Smooth muscle cell (in vitro differentiated cells): ENCODE measurements around the gene ZNF888. TPM values are rescaled to one million over a fixed set of nuclear protein-coding genes. Genes with fewer than 3 reads are reported as not detected.
"Not testable (repeated sequence)": the region's sequence is repeated elsewhere in the genome, so short reads cannot be mapped to it uniquely, and the experiment has no call there.

Source experiments
- DNase-seq: peaks from one replicate; lab custom pipeline; 2025; ENCODE audit not compliant: unreplicated experiment; lab: John Stamatoyannopoulos, UW
- H2AFZ ChIP-seq: fragments of 200-600 bp; sonication (generic); 2 replicates; pipeline ENCODE4 v1.6.0; 2016; ENCODE audit warnings: antibody characterized with exemption, low read depth, mild to moderate bottlenecking
- H3F3A ChIP-seq: fragments of 200-600 bp; sonication (generic); 2 replicates; pipeline ENCODE4 v1.6.0; 2017; ENCODE audit warnings: antibody characterized with exemption, low read depth
- H3K27ac ChIP-seq: fragments of 200-600 bp; sonication (generic); 2 replicates; pipeline ENCODE4 v1.5.1; 2016; ENCODE audit warnings: low read depth, mild to moderate bottlenecking
- H3K27me3 ChIP-seq: fragments of 200-600 bp; sonication (generic); 2 replicates; pipeline ENCODE4 v1.6.1; 2016; ENCODE audit warnings: low read depth, mild to moderate bottlenecking
- H3K36me3 ChIP-seq: fragments of 200-600 bp; sonication (generic); 2 replicates; pipeline ENCODE4 v1.5.1; 2016; ENCODE audit warnings: low read depth
- H3K4me1 ChIP-seq: fragments of 200-600 bp; sonication (generic); 2 replicates; pipeline ENCODE4 v1.5.1; 2016; ENCODE audit warnings: low read depth
- H3K4me2 ChIP-seq: fragments of 200-600 bp; sonication (generic); 2 replicates; pipeline ENCODE4 v1.6.0; 2016; ENCODE audit warnings: mild to moderate bottlenecking
- H3K4me3 ChIP-seq: fragments of 200-600 bp; sonication (generic); 2 replicates; pipeline ENCODE4 v1.5.1; 2016; ENCODE audit warnings: mild to moderate bottlenecking
- H3K79me2 ChIP-seq: fragments of 200-600 bp; sonication (generic); 2 replicates; pipeline ENCODE4 v1.6.0; 2016; ENCODE audit warnings: low read depth, mild to moderate bottlenecking
- H3K9ac ChIP-seq: fragments of 200-600 bp; sonication (generic); 2 replicates; pipeline ENCODE4 v1.6.0; 2016; ENCODE audit warnings: low read depth
- H3K9me3 ChIP-seq: fragments of 200-600 bp; sonication (generic); replicated peaks from 2 replicates; pipeline ENCODE4 v1.5.1; 2016; ENCODE audit warnings: low read depth
- H4K20me1 ChIP-seq: fragments of 200-600 bp; sonication (generic); 2 replicates; pipeline ENCODE4 v1.6.0; 2016; ENCODE audit warnings: low read depth
- CTCF ChIP-seq: fragments of 200-600 bp; sonication (generic); IDR thresholded peaks from 2 replicates; pipeline ENCODE4 v1.5.1; 2017; ENCODE audit warnings: borderline replicate concordance, mild to moderate bottlenecking, antibody characterized with exemption; ENCODE audit not compliant: insufficient read depth, poor library complexity, severe bottlenecking
- WGBS: methylation state at CpG from one replicate; pipeline ENCODE4 v1.1.7; 2016; ENCODE audit warnings: low lambda C conversion rate; 5-methylcytosine and 5-hydroxymethylcytosine counted together
- polyA plus RNA-seq: library from polyadenylated mRNA; unstranded; fragments of >200 nt; fragmentation: Nextera tagmentation; extraction: Ambion mirVana; gene quantifications from 2 replicates; pipeline ENCODE4 v1.2.1, GENCODE V29; 2016
- small RNA-seq: library from RNA; depleted of rRNA; stranded (forward); fragments of <200 nt; gene quantifications from one replicate; pipeline ENCODE3, GENCODE V24; 2014
- total RNA-seq: library from RNA; depleted of rRNA; stranded (reverse); fragments of >200 nt; gene quantifications from 2 replicates; pipeline ENCODE4 v1.2.3, GENCODE V29; 2014

ZNF888 gene
- total and polyA plus RNA-seq, 2 experiments from 2014 or later, result 1.6 to 8.6 TPM

- WGBS, result 87% methylated on average over 3 of the region's 3 CpGs
- TF ChIP-seq CTCF, result no peak
- Histone ChIP-seq H3K79me2 (no peaks in the 10 kb centered on the region), H3F3A (no peaks in the 10 kb centered on the region), H3K4me1 (no peaks in the 10 kb centered on the region), H3K4me2 (no peak overlapping the region), H3K9ac (no peak overlapping the region), H3K9me3 (no peaks in the 10 kb centered on the region), H2AFZ (no peak overlapping the region), H3K36me3 (no peaks in the 10 kb centered on the region), H3K27me3 (no peaks in the 10 kb centered on the region), H4K20me1 (no peaks in the 10 kb centered on the region), H3K27ac (no peak overlapping the region), H3K4me3 (no peak overlapping the region)
- DNase-seq, result no peak
Observed at GRCh38 chr19:52871466-52871865, 51.8 kb downstream of the ZNF888 start.

GRCh38 chr19:52868031-52868430 is 55.2 kb downstream of the ZNF888 start:
- not testable (repeated sequence) for DNase-seq, H3K9ac ChIP-seq, H3K4me1 ChIP-seq, H3K27me3 ChIP-seq, H3F3A ChIP-seq, H3K27ac ChIP-seq, H3K4me2 ChIP-seq, H2AFZ ChIP-seq, H3K36me3 ChIP-seq, H3K79me2 ChIP-seq, H3K9me3 ChIP-seq, H4K20me1 ChIP-seq, H3K4me3 ChIP-seq
- 82% methylated on average over 11 of the region's 11 CpGs for WGBS

GRCh38 chr19:52857378-52858191 is 65.6 kb downstream of the ZNF888 start, which contains the start of gene ZNF468:
Gene ZNF468 (minus strand): TSS chr19:52857619. CDS start chr19:52854272, 3,347 bp downstream.
- H3K4me1 ChIP-seq, H3K27me3 ChIP-seq: not testable (repeated sequence)
- WGBS, result 4% methylated on average over 42 of the region's 43 CpGs

GRCh38 chr19:52856540-52857377 is 66.5 kb downstream of the ZNF888 start:
- H3K27me3 ChIP-seq, H3K79me2 ChIP-seq, H3F3A ChIP-seq, H3K36me3 ChIP-seq, H4K20me1 ChIP-seq, H3K9me3 ChIP-seq, DNase-seq, H3K4me1 ChIP-seq: not testable (repeated sequence)
- WGBS, result 3% methylated on average over 26 of the region's 31 CpGs
- Histone ChIP-seq H3K27ac (peak overlapping the region; percentile 85), H3K4me2 (peak overlapping the region; percentile 96), H3K9ac (peak overlapping the region; percentile 82), H2AFZ (peak overlapping the region; percentile 70), H3K4me3 (peak overlapping the region; percentile 74)

More at GRCh38 chr19:52857378-52858191, 65.6 kb downstream of the ZNF888 start, which contains the start of gene ZNF468:
- H3K79me2 ChIP-seq, H3F3A ChIP-seq, H4K20me1 ChIP-seq, H3K9me3 ChIP-seq, H3K36me3 ChIP-seq: not testable (repeated sequence)
- Histone ChIP-seq H3K9ac (peak within 1 kb of the TSS; percentile 82), H2AFZ (peak within 1 kb of the TSS; percentile 70), H3K4me3 (peak within 1 kb of the TSS; percentile 74), H3K4me2 (peak within 1 kb of the TSS; percentile 96), H3K27ac (peak within 1 kb of the TSS; percentile 85)
- peak; percentile 53 for DNase-seq

Small RNA genes within 50 kb of the gene (small RNA-seq; reads per million reads assigned to genes)
- 3.5 reads per million, percentile 56 among the genes with 10 or more reads in this experiment for gene ZNF320

Other genes starting within 250 kb of the ZNF888 start
- 15.3 and 19.0 TPM in 2 replicates for gene ZNF611, start 188.4 kb downstream of the ZNF888 start, total RNA-seq
- 7.7 and 10.1 TPM in 2 replicates for gene ZNF611, start 188.4 kb downstream of the ZNF888 start, polyA plus RNA-seq
- gene ZNF600, start 136.6 kb downstream of the ZNF888 start, total RNA-seq, result 7.1 and 14.8 TPM in 2 replicates
- gene ZNF600, start 136.6 kb downstream of the ZNF888 start, polyA plus RNA-seq, result 3.6 and 8.8 TPM in 2 replicates
- gene ZNF28, start 101.8 kb downstream of the ZNF888 start, total RNA-seq, result 15.6 TPM in 2 replicates
- gene ZNF28, start 101.8 kb downstream of the ZNF888 start, polyA plus RNA-seq, result 10.7 and 14.3 TPM in 2 replicates
- 18.9 and 23.4 TPM in 2 replicates for gene ZNF468, start 65.8 kb downstream of the ZNF888 start, total RNA-seq
- 8.8 and 14.8 TPM in 2 replicates for gene ZNF468, start 65.8 kb downstream of the ZNF888 start, polyA plus RNA-seq
- gene ZNF320, start 25.8 kb downstream of the ZNF888 start, total RNA-seq, result 14.7 and 16.1 TPM in 2 replicates
- gene ZNF320, start 25.8 kb downstream of the ZNF888 start, polyA plus RNA-seq, result 6.2 and 8.4 TPM in 2 replicates
- 9.2 and 17.9 TPM in 2 replicates for gene ZNF816, start 39.5 kb upstream of the ZNF888 start, total RNA-seq
- gene ZNF816, start 39.5 kb upstream of the ZNF888 start, polyA plus RNA-seq, result 5.6 and 9.1 TPM in 2 replicates
- 0.09 and 0.27 TPM in 2 replicates for gene ERVV-1, start 90.5 kb upstream of the ZNF888 start, total RNA-seq
- gene ERVV-1, start 90.5 kb upstream of the ZNF888 start, polyA plus RNA-seq, result 0.21 TPM in 1 of 2 replicates, not detected in the other
- gene ERVV-2, start 121.3 kb upstream of the ZNF888 start, total RNA-seq, result 0.09 TPM in 2 replicates
- gene ERVV-2, start 121.3 kb upstream of the ZNF888 start, polyA plus RNA-seq, result not detected in 2 replicates
- 36.0 and 37.8 TPM in 2 replicates for gene ZNF160, start 180.0 kb upstream of the ZNF888 start, total RNA-seq
- 18.5 and 22.3 TPM in 2 replicates for gene ZNF160, start 180.0 kb upstream of the ZNF888 start, polyA plus RNA-seq
- gene ZNF415, start 209.5 kb upstream of the ZNF888 start, total RNA-seq, result 14.8 and 48.7 TPM in 2 replicates
- gene ZNF415, start 209.5 kb upstream of the ZNF888 start, polyA plus RNA-seq, result 6.7 and 12.4 TPM in 2 replicates
- 9.9 and 17.8 TPM in 2 replicates for gene ZNF347, start 235.6 kb upstream of the ZNF888 start, total RNA-seq
- gene ZNF347, start 235.6 kb upstream of the ZNF888 start, polyA plus RNA-seq, result 4.5 and 4.7 TPM in 2 replicates